Choroid plexus epithelial cell (primary cell): ENCODE measurements around the gene JMJD8.

Experiments used
- DNase-seq: peaks from one replicate; pipeline ENCODE4 v3.0.0-alpha.2; 2010; ENCODE audit warnings: low read depth
- H3K4me3 ChIP-seq: 2 replicates; pipeline ENCODE4 v1.5.1; 2011; ENCODE audit warnings: low read depth, mild to moderate bottlenecking, control low read depth, low read length, moderate library complexity
- TF ChIP-seq, protein P1 (sequence below): conservative IDR thresholded peaks from 2 replicates; pipeline ENCODE4 v1.5.1; 2011; ENCODE audit warnings: low read depth, mild to moderate bottlenecking, control low read depth, inconsistent platforms, low read length, moderate library complexity

JMJD8 gene

DNA sequence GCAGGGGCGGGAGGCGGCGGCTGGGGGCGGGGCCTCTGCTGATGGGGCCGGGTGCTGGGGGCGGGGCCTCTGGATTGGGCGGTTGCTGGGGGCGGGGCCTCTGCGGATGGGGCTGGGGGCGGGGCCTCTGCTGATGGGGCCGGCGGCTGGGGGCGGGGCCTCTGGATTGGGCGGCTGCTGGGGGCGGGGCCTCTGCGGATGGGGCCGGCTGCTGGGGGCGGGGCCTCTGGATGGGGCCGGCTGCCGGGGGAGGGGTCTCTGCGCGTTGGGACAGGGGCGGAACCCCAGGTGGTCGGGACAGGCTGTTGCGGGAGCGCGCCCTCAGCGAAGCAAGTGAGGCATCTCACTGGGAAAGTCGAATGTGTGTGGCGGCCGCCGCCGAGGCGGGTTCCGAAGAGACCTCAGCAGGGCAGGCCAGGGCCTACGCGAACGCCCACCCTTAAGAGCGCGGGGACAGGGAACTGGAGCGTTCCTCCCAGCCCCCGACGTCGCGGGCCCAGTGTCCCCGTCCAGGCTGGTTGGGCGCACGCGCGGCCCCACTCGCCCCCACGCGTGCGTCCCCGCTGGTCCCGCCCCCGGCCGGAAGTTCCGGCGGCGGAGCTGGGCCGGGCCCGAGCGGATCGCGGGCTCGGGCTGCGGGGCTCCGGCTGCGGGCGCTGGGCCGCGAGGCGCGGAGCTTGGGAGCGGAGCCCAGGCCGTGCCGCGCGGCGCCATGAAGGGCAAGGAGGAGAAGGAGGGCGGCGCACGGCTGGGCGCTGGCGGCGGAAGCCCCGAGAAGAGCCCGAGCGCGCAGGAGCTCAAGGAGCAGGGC is 4.1 kb downstream of the JMJD8 start, which contains the start of gene STUB1:
STUB1 (plus strand) TSS at position 597 of the 811 bp plus-strand sequence; CDS start at position 713, 116 bp downstream.
- TF ChIP-seq, protein P1, sequence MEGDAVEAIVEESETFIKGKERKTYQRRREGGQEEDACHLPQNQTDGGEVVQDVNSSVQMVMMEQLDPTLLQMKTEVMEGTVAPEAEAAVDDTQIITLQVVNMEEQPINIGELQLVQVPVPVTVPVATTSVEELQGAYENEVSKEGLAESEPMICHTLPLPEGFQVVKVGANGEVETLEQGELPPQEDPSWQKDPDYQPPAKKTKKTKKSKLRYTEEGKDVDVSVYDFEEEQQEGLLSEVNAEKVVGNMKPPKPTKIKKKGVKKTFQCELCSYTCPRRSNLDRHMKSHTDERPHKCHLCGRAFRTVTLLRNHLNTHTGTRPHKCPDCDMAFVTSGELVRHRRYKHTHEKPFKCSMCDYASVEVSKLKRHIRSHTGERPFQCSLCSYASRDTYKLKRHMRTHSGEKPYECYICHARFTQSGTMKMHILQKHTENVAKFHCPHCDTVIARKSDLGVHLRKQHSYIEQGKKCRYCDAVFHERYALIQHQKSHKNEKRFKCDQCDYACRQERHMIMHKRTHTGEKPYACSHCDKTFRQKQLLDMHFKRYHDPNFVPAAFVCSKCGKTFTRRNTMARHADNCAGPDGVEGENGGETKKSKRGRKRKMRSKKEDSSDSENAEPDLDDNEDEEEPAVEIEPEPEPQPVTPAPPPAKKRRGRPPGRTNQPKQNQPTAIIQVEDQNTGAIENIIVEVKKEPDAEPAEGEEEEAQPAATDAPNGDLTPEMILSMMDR = no peak
- peak within 1 kb of the TSS; percentile 82 for H3K4me3 ChIP-seq
- peak; percentile 87 for DNase-seq

DNA sequence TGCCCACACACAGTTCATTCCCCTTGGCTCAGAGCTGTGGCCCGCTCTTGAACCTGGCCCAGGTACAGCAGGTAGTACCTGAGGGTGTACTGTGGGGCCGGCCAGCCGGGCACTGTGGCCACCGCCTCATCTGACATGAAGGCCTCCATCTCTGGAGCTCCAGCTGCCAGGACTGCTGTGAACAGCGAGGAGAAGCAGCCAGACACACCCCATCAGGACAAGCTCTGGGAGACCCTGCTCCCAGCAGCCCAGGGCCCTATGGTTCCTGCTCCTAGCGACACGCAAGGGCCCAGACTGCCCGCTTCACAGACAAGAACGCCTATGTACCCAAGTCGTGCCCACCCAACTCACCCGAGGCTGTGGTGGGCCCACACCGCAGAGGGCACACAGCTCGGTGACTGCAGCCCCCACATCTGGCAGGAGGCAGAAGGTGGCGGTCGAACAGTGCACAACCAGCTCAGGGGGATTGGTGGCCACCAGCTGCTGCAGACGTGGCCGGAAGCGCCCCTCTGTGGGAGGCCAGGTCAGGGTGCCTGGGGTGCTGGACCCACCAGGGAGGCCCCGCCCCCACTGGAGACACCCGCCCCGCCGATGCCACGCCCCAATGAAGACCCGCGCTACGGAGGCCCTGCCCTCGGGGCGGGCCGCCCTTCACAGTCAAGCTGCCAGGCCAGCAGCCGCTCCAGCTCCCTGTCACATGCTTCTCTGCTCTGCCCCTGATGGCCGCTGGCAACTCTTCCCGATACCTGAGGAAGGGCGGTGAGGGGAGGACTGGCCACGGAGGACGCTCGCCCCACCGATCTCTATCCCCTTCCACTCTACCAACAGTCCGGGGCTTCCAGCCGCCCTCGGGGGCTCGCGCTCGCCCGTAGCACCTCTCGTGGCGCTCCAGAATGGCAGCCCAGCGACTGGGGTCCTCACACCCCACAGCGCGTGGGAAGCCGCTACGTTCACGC is 5.0 kb downstream of the JMJD8 start:
- TF ChIP-seq, protein P1 = no peak
- H3K4me3 ChIP-seq = peak overlapping the region; percentile 62
- peak; percentile 56 for DNase-seq

DNA sequence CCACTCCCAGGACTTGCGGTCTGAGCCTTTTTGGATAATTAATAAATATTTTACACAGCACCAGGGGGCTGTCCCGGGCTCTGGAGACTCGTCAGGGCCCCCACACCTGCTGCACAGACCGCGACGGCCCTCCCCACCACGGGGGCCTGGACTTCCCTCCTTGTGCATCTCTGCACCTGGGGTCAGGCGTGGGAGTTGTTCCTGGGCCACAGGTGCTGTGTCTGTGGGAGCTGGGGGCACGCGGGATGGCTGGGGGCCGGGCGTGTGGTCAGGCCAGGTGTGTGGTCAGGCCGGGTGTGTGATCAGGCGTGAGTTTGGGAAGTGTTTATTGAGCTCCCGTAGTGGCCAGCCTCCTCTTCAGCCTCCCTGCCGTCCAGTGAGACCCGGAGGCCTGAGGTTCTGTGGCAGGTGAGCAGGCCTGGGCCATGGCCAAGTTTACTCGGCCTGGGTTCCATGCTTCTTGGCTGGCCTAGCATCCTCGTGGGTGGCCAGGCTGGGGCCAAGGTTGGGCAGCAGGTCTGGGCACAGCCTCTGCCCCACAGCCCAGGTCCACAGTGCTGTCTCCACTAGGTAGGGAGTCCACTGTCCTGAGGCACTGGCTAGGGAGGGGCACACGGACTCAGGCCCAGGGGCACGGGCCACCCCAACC is 5.8 kb downstream of the JMJD8 start:
- no peak overlapping the region for H3K4me3 ChIP-seq
- TF ChIP-seq, protein P1 = no peak

DNA sequence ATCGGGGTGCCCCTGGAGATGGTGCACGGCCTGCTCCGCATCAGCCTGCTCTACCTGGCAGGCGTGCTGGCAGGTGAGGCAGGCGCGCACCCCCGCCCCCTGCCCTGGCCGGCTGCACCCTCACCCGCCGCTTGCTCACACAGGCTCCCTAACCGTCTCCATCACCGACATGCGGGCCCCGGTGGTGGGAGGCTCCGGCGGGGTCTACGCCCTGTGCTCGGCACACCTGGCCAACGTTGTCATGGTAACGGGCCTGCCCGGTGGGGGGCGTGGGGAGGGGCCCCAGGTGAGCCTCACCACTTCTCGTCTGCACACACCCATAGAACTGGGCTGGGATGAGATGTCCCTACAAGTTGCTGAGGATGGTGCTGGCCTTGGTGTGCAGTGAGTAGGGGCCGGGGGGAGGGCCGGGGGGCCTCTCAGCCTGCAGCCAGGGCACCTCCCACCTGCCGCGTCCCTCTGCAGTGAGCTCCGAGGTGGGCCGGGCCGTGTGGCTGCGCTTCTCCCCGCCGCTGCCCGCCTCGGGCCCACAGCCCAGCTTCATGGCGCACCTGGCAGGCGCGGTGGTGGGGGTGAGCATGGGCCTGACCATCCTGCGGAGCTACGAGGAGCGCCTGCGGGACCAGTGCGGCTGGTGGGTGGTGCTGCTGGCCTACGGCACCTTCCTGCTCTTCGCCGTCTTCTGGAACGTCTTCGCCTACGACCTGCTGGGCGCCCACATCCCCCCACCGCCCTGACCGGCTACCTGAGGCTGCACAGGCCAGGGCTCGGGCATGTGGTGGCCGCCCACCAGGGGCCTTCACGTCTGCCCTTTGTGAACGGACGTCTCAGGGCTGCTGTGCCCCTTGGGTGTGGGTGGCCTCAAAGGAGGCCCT is 6.6 kb downstream of the JMJD8 start:
- TF ChIP-seq, protein P1 = no peak
- DNase-seq = no peak
- no peak overlapping the region for H3K4me3 ChIP-seq

More for the DNA sequence above, 5.8 kb downstream of the JMJD8 start:
- no peak for DNase-seq

DNA sequence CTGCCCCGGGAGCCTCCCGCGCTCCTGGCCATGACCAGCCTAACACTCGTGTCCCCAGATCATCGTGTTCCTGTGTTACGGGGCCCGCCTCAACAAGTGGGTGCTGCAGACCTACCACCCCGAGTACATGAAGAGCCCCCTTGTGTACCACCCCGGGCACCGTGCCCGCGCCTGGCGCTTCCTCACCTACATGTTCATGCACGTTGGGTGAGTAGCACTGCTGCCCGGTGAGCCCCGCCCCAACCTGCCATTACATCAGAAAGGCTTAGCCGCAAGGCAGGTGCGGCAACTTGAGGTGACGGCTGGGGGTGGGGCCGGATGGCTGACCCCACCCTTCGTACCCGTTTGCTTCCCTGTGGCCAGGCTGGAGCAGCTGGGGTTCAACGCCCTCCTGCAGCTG is 7.2 kb downstream of the JMJD8 start:
- no peak for DNase-seq
- TF ChIP-seq, protein P1 = no peak
- H3K4me3 ChIP-seq = no peak overlapping the region

DNA sequence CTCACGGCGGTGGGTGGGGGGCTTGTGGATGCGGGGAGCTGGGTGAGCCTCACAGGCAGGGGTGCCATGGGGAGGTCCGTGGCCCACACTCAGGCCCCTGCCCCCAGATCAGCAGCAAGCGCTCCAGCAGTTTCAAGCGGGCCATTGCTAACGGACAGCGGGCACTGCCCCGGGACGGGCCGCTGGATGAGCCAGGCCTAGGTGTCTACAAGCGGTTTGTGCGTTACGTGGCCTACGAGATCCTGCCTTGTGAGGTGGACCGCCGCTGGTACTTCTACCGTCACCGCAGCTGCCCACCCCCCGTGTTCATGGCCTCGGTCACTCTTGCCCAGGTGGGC is 7.6 kb downstream of the JMJD8 start:
- no peak for DNase-seq
- no peak overlapping the region for H3K4me3 ChIP-seq
- TF ChIP-seq, protein P1 = no peak
